Activated CD4-positive, alpha-beta memory T cell treated with anti-CD3 and anti-CD28 coated beads for 36 hours (primary cell): ENCODE data around the gene FERMT1. TPM values are rescaled to one million over a fixed set of nuclear protein-coding genes. Genes with fewer than 3 reads are reported as not detected.

ENCODE experiments used
- CTCF ChIA-PET: fragments of 350-600 bp; sonication (Branson Sonifier 250); formaldehyde crosslinking; loops from one replicate; lab custom pipeline; 2021; ENCODE audit warnings: antibody characterized with exemption, inconsistent platforms; lab: Charles Lee
- POLR2A ChIA-PET: fragments of 350-600 bp; sonication (Branson Sonifier 250); formaldehyde crosslinking; loops from one replicate; lab custom pipeline; 2021; ENCODE audit warnings: antibody characterized with exemption; lab: Charles Lee
- DNase-seq: peaks from one replicate; pipeline ENCODE4 v3.0.0-alpha.2; 2020
- H3K27ac Mint-ChIP-seq: one replicate; pipeline ENCODE4 v1.8.0; 2021; ENCODE audit warnings: mixed read lengths
- H3K27me3 Mint-ChIP-seq: one replicate; pipeline ENCODE4 v1.8.0; 2021; ENCODE audit warnings: mixed read lengths
- H3K36me3 Mint-ChIP-seq: one replicate; pipeline ENCODE4 v1.8.0; 2021; ENCODE audit warnings: mixed read lengths
- H3K4me1 Mint-ChIP-seq: one replicate; pipeline ENCODE4 v1.8.0; 2021; ENCODE audit warnings: low read depth, mixed read lengths
- H3K4me3 Mint-ChIP-seq: one replicate; pipeline ENCODE4 v1.8.0; 2021; ENCODE audit warnings: mild to moderate bottlenecking, mixed read lengths
- H3K9me3 Mint-ChIP-seq: one replicate; pipeline ENCODE4 v1.8.0; 2021; ENCODE audit warnings: mixed read lengths
- intact Hi-C: fragments of 100-400 bp; cut with micrococcal nuclease; formaldehyde crosslinking; loops from one replicate; pipeline ENCODE4 v1.15.1; 2023
- total RNA-seq, 2 experiments: library from RNA; stranded (reverse); gene quantifications; one replicate each; pipeline ENCODE4 v1.2.3, GENCODE V29; 2021

The FERMT1 gene, protein sequence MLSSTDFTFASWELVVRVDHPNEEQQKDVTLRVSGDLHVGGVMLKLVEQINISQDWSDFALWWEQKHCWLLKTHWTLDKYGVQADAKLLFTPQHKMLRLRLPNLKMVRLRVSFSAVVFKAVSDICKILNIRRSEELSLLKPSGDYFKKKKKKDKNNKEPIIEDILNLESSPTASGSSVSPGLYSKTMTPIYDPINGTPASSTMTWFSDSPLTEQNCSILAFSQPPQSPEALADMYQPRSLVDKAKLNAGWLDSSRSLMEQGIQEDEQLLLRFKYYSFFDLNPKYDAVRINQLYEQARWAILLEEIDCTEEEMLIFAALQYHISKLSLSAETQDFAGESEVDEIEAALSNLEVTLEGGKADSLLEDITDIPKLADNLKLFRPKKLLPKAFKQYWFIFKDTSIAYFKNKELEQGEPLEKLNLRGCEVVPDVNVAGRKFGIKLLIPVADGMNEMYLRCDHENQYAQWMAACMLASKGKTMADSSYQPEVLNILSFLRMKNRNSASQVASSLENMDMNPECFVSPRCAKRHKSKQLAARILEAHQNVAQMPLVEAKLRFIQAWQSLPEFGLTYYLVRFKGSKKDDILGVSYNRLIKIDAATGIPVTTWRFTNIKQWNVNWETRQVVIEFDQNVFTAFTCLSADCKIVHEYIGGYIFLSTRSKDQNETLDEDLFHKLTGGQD
- under 1 TPM; 0.05 to 0.33 TPM for total RNA-seq

DNA sequence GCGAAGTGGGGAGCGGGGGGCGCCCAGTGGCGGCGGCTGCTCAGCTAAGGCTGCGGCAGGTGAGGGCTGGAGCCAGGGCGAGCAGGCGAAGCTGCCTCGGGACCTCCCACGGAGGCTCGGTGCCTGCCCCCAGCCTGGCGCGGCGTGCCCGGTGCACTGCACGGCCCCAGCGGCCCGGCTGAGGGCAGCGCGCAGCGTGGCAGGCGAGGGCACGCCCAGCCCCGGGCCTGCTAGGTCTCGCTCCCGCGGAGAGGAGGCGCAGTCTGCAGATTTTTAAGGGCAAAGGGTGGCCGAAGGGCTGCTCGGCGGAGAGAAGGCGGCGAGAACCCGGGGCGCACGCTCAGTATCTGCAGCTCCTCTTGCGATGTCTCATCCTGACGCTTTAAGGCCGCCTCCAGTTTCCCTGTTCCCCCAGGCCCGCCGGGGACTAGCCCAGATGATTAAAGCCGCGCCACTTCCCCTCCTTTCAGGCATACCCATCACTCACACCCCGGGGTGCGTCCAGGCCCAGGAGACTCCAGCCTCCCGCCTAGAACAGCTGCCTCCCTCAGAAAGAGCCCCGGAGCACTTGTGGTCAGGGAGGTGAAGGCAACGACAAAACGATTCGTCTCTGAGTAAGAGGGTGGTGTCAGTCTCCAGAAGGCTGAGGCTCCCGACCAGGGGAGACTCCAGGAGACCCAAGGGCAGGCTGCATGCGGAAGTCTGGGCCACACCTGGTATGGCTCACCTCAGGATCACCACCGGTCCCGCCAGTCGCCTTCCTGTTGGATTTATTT, at the start of gene FERMT1:
TSS of gene FERMT1 (minus strand) at position 158 of the 776 bp plus-strand sequence. CDS start 3,476 bp downstream, outside the sequence.
- H3K27me3 Mint-ChIP-seq, result peaks cover 32% of the 10 kb centered on the region
- DNase-seq, result peak; percentile 55
- peak within 1 kb of the TSS; percentile 45 for H3K4me3 Mint-ChIP-seq
- H3K4me1 Mint-ChIP-seq, result peaks cover 12% of the 10 kb centered on the region
- intact Hi-C loops, result no loop called here
- H3K27ac Mint-ChIP-seq, result no peak within 1 kb of the TSS
- no peaks in the 10 kb centered on the region for H3K9me3 Mint-ChIP-seq
- no peaks in the 10 kb centered on the region for H3K36me3 Mint-ChIP-seq
- POLR2A ChIA-PET, result no interaction called here
- CTCF ChIA-PET, result no interaction called here

DNA sequence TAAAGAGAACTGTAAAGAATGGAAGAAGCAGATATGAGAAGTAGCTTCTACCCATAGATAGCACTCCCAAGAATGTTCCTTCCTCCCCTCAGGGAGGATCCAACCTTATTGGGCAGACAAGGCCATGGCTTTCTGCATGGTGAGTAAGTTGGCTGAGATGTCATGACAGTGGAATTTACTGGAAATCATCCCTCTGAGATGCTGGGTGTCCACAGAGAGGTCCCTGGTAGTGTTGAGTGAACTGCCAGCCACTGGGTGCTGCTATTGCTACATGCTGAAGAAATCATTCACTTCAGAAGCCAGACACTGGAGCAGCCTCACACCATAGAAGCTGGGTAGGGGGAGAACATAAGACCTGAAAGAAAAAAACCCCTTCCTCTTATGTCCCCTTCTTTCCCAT, 46.4 kb upstream of the FERMT1 start:
- H3K36me3 Mint-ChIP-seq, result no peaks in the 10 kb centered on the region
- ChIA-PET CTCF (no interaction called here), POLR2A (no interaction called here)
- intact Hi-C loops, result no loop called here
- H3K27ac Mint-ChIP-seq, result no peak overlapping the region
- H3K9me3 Mint-ChIP-seq, result peaks cover 5% of the 10 kb centered on the region
- DNase-seq, result no peak
- H3K27me3 Mint-ChIP-seq, result no peaks in the 10 kb centered on the region
- no peaks in the 10 kb centered on the region for H3K4me1 Mint-ChIP-seq
- H3K4me3 Mint-ChIP-seq, result no peak overlapping the region

DNA sequence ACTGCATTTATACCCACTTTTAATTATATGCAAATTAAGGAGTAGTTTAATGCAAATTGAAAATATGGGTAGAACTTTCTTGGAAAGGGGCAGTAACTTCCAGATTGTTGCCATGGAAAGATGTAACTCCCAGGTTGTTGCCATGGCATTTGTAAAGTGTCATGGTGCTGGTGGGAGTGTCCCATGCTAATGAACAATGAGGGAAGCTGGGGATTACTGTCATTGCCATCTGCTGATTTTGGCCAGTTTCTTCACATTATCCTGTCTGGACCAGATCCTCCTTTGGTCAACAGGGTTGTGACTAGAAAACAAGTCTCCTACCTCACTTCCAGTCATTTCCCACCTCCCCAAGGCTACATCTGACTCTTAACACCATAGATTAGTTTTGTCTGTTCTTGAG, 45.4 kb upstream of the FERMT1 start:
- Mint-ChIP-seq H3K27ac (no peak overlapping the region), H3K4me1 (no peaks in the 10 kb centered on the region), H3K4me3 (no peak overlapping the region), H3K36me3 (no peaks in the 10 kb centered on the region), H3K27me3 (no peaks in the 10 kb centered on the region), H3K9me3 (peaks cover 5% of the 10 kb centered on the region)
- intact Hi-C loops, result no loop called here
- CTCF ChIA-PET, result no interaction called here
- POLR2A ChIA-PET, result no interaction called here
- DNase-seq, result no peak

DNA sequence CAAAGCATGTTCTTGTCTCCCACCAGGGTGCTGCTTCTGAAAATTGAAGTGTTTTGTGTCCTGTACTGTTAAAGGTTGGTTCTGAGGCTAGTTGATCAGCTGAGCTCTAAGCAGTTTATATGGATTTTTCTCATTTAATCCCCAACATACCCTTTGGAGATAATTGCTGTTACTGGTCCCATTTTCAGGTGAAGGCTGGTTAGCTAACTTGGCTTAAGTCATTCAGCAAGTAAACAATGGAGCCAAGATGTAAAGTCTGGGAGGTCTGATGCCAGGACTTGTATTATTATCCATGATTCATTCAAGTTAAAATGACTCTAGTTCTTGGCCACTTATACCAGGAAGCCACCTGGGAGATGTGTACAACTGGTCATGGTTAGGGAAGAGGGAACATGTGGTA, 42.5 kb upstream of the FERMT1 start:
- Mint-ChIP-seq H3K27ac (no peak overlapping the region), H3K4me1 (no peaks in the 10 kb centered on the region), H3K4me3 (no peak overlapping the region), H3K27me3 (no peaks in the 10 kb centered on the region), H3K9me3 (no peaks in the 10 kb centered on the region), H3K36me3 (no peaks in the 10 kb centered on the region)
- POLR2A ChIA-PET, result no interaction called here
- no peak for DNase-seq
- CTCF ChIA-PET, result no interaction called here
- intact Hi-C loops, result no loop called here

DNA sequence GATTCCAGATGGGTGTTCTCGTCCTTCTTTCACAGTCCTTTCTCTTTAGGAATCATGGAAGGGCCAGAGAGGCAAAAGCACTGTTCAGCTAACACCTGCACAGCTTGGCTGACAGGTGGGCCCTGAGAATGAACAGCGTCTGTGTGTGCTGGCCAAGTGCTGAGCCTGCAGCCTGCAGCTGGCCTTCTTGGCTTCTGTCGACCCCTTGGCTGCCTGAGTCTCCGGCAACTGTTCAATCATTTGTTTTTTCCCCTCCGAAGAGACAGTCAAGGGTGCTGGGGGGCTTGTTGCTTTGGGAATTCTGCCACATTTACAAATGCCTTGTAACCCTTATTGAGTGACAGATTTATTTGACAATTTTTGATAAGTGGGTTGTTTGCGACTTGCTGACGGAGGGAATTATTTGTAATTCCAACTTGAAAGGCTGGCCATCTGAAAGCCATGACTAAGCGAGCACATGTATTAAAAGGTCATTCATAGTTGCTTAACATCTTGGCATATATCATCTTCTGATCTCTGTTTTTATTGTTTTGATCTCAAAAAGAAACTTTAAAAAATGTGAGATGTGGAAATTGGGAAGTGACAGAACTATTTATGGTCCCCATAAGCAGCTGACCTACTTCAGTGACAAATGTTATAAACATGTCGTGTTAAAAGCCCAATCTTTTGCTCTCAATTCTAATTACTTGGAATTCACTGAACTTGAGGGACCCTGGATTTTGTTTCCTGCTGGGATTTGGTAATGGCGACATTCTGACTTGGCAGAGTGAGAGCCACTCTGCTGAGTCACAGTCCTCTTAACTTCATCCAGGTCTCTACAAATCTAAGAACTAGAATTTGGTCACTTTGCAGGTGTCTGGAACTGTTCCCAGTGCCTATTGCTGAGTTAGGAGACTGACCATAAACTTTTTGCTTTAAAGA, 41.9 kb upstream of the FERMT1 start:
- intact Hi-C loops, result no loop called here
- H3K4me3 Mint-ChIP-seq, result no peak overlapping the region
- POLR2A ChIA-PET, result no interaction called here
- no peaks in the 10 kb centered on the region for H3K9me3 Mint-ChIP-seq
- no peaks in the 10 kb centered on the region for H3K36me3 Mint-ChIP-seq
- CTCF ChIA-PET, result no interaction called here
- H3K27me3 Mint-ChIP-seq, result no peaks in the 10 kb centered on the region
- no peak overlapping the region for H3K27ac Mint-ChIP-seq
- no peak for DNase-seq
- no peaks in the 10 kb centered on the region for H3K4me1 Mint-ChIP-seq

DNA sequence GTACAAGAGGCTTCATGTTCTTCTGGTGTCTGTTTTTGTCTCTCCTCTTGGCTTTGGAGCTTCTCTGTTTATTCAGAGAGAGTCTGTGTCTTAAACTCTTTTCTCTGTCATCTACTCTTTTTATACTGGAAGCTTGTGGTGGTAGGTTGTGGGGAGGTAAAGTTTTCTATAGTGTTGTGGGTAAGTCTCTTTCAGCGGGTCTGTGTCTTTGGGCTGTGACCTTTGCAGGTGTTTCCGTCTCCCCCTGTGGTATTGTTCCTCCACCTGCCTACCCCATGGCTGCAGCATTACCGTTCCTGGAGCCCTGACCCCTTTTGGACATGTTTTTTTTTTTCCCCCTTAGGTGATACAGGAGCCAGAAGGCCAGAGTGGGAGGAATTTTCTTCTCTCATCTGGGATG, 37.9 kb upstream of the FERMT1 start:
- peaks cover 16% of the 10 kb centered on the region for H3K9me3 Mint-ChIP-seq
- CTCF ChIA-PET, result no interaction called here
- H3K27ac Mint-ChIP-seq, result no peak overlapping the region
- POLR2A ChIA-PET, result no interaction called here
- H3K4me3 Mint-ChIP-seq, result no peak overlapping the region
- H3K36me3 Mint-ChIP-seq, result no peaks in the 10 kb centered on the region
- H3K4me1 Mint-ChIP-seq, result no peaks in the 10 kb centered on the region
- no peak for DNase-seq
- intact Hi-C loops, result no loop called here
- H3K27me3 Mint-ChIP-seq, result peaks cover 2% of the 10 kb centered on the region

DNA sequence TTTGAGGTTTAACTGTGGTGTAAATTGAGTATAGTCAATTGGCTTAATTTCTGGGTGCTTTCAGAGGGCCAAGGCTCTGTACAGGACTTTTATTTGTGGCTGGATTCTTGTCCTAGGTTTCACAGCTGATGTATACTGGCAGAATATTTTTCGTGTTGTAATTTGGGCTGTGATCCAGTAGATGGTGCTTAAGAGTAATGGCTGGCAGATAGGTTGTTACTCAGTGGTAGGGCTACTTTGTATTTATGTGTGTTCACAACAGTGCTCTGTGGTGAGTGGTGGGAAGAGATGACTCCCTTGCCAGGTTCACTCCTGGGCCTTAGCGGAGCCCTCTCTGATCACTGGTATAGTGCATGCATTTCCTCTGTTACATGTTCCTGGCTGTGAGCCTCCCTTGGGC, 34.5 kb upstream of the FERMT1 start:
- H3K9me3 Mint-ChIP-seq, result peaks cover 16% of the 10 kb centered on the region
- no peak for DNase-seq
- peaks cover 2% of the 10 kb centered on the region for H3K27me3 Mint-ChIP-seq
- no peaks in the 10 kb centered on the region for H3K4me1 Mint-ChIP-seq
- intact Hi-C loops, result no loop called here
- no peak overlapping the region for H3K27ac Mint-ChIP-seq
- ChIA-PET CTCF (no interaction called here), POLR2A (no interaction called here)
- no peak overlapping the region for H3K4me3 Mint-ChIP-seq
- no peaks in the 10 kb centered on the region for H3K36me3 Mint-ChIP-seq

DNA sequence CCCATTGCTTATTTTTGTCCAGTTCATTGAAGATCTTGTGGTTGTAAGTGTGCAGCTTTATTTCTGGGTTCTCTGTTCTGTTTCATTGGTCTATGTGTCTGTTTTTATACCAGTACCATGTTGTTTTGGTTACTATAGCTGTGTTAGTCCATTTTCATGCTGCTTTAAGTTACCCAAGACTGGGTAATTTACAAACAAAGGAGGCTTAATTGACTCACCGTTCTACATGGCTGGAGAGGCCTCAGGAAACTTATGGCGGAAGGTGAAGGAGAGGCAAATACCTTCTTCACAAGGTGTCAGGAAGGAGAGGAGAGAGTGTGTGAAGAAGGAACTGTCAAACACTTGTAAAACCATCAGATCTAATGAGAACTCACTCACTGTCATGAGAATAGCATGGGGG, 29.9 kb upstream of the FERMT1 start:
- Mint-ChIP-seq H3K27me3 (peaks cover 8% of the 10 kb centered on the region), H3K27ac (no peak overlapping the region), H3K36me3 (no peaks in the 10 kb centered on the region), H3K4me1 (no peaks in the 10 kb centered on the region), H3K4me3 (no peak overlapping the region), H3K9me3 (peaks cover 16% of the 10 kb centered on the region)
- no peak for DNase-seq
- ChIA-PET POLR2A (no interaction called here), CTCF (no interaction called here)
- intact Hi-C loops, result no loop called here

DNA sequence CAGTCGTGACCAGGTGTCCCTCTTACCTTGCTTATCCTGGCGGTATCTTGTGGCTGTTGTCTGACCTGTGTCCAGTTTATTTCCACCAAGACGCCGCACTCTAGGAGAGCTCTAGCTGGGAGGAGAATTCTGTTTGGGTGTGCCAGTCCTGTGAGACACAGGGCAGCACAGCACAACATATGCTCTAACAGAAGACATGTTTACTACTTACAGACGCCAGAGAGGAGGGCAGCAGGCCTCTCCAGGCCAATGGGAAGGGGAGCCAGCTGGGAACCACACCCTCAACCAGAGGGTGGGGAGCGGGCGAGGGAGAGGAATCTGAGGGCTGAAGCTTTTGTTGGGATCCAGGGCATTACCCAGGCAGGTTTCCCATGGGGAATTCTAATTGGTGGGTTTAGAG, 25.2 kb upstream of the FERMT1 start:
- no peak for DNase-seq
- ChIA-PET POLR2A (no interaction called here), CTCF (no interaction called here)
- Mint-ChIP-seq H3K9me3 (peaks cover 2% of the 10 kb centered on the region), H3K4me3 (no peak overlapping the region), H3K4me1 (no peaks in the 10 kb centered on the region), H3K27ac (no peak overlapping the region), H3K36me3 (no peaks in the 10 kb centered on the region), H3K27me3 (peaks cover 6% of the 10 kb centered on the region)
- intact Hi-C loops, result no loop called here

DNA sequence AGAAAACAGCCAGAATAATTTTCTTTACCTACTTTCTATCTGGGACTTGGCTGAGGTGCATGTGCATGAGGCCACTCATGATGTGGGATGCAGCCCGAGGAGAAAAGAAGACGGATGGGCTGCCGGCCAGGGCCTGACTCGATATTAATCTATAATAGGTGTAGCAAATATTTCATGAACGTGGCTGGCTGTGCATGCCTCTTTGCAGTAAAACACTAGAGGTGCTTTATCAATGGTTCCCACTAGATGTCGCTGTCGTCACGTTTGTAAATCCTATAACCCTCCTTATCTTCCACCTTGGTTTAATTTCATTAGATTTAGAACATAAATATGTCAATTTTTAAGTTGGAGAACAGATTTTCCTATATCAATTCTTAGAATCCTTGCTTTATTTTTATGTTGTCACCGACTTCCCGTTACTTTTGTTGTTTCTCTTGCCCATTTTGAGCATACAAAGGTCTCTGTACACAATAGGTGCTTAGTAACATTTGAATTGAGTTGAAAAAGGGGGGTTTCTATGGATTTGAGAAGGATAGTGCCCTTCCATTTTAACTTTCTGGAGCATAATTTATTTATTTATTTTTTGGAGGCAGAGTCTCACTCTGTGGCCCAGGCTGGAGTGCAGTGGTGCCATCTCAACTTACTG, 19.6 kb upstream of the FERMT1 start:
- ChIA-PET CTCF (no interaction called here), POLR2A (no interaction called here)
- Mint-ChIP-seq H3K36me3 (no peaks in the 10 kb centered on the region), H3K4me3 (no peak overlapping the region), H3K27me3 (peaks cover 3% of the 10 kb centered on the region), H3K27ac (no peak overlapping the region), H3K9me3 (peaks cover 2% of the 10 kb centered on the region), H3K4me1 (no peaks in the 10 kb centered on the region)
- peak; percentile 33 for DNase-seq
- intact Hi-C loops, result loop anchor here (5.0 kb wide), 1 partner anchor 1235 kb away; no protein-coding TSS in a partner anchor

DNA sequence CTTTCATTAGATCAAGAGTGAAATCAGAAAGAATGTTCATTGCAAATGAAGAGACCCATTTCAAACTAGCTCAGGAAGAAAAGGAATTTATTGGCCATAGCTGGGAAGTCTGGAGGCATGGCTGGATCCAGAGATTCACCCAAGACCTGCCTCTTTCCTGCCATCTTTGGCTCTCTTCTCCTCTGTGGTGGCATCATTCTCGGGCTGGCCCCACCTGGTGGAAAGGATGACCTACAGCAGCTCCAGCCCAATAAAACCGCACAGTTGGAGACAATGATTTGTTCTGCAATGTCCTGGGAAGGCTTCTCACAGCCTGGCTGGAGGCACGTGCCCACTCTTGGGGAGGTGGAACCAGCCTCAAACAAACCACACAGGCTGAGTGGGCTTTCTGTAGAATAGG, 18.1 kb upstream of the FERMT1 start:
- H3K27ac Mint-ChIP-seq, result no peak overlapping the region
- H3K4me3 Mint-ChIP-seq, result no peak overlapping the region
- peaks cover 5% of the 10 kb centered on the region for H3K27me3 Mint-ChIP-seq
- DNase-seq, result no peak
- no peaks in the 10 kb centered on the region for H3K9me3 Mint-ChIP-seq
- POLR2A ChIA-PET, result no interaction called here
- H3K36me3 Mint-ChIP-seq, result no peaks in the 10 kb centered on the region
- intact Hi-C loops, result loop anchor here (5.0 kb wide), 1 partner anchor 1236 kb away; no protein-coding TSS in a partner anchor
- CTCF ChIA-PET, result no interaction called here
- no peaks in the 10 kb centered on the region for H3K4me1 Mint-ChIP-seq
